PC-3 (cell line): ENCODE measurements around the gene LRRIQ4. TPM values are rescaled to one million over a fixed set of nuclear protein-coding genes. Genes with fewer than 3 reads are reported as not detected.
A peak's percentile ranks its signal among the peaks of the same experiment; 100 is the strongest.

ENCODE experiments used
- ATAC-seq: fragments of 200-7000 bp; cut with Tn5 transposase; 2 replicates; pipeline ENCODE4 v1.9.1; 2020; ENCODE audit warnings: mild to moderate bottlenecking, moderate library complexity
- BruUV-seq: library from RNA; stranded (reverse); fragments of 400-500 nt; replicated peaks from 2 replicates; lab custom pipeline; 2021; lab: Mats Ljungman, UMichigan
- CTCF ChIA-PET: fragments of 300-600 bp; sonication (Branson Sonifier 250); formaldehyde crosslinking; loops from one replicate; lab custom pipeline; 2022; ENCODE audit warnings: antibody characterized with exemption; lab: Charles Lee
- POLR2A ChIA-PET: fragments of 300-600 bp; sonication (Branson Sonifier 250); formaldehyde crosslinking; loops from one replicate; lab custom pipeline; 2022; ENCODE audit warnings: antibody characterized with exemption; ENCODE audit not compliant: unreplicated experiment; lab: Charles Lee
- DNase-seq: peaks from one replicate; pipeline ENCODE4 v3.0.0-alpha.2; 2015
- H2AFZ ChIP-seq: fragments of 300-600 bp; sonication (generic); 2 replicates; pipeline ENCODE4 v1.6.0; 2016; ENCODE audit warnings: antibody characterized with exemption, low read length
- H3F3A ChIP-seq: fragments of 300-600 bp; sonication (generic); one replicate; pipeline ENCODE4 v1.6.0; 2017; ENCODE audit warnings: antibody characterized with exemption, low read length, control low read depth, mild to moderate bottlenecking; ENCODE audit not compliant: unreplicated experiment
- H3K27ac ChIP-seq: fragments of 300-600 bp; sonication (generic); 2 replicates; pipeline ENCODE4 v1.5.1; 2016; ENCODE audit warnings: mild to moderate bottlenecking, low read length
- H3K27me3 ChIP-seq: fragments of 300-600 bp; sonication (generic); 2 replicates; pipeline ENCODE4 v1.6.1; 2016; ENCODE audit warnings: low read length, mixed read lengths
- H3K36me3 ChIP-seq: fragments of 300-600 bp; sonication (generic); 2 replicates; pipeline ENCODE4 v1.6.1; 2016; ENCODE audit warnings: low read depth, mixed run types, low read length, mixed read lengths
- H3K4me1 ChIP-seq: fragments of 300-600 bp; sonication (generic); 2 replicates; pipeline ENCODE4 v1.5.1; 2016; ENCODE audit warnings: low read length; ENCODE audit not compliant: insufficient read depth
- H3K4me2 ChIP-seq: fragments of 300-600 bp; sonication (generic); 2 replicates; pipeline ENCODE4 v1.6.0; 2016; ENCODE audit warnings: low read length
- H3K4me3 ChIP-seq: fragments of 300-600 bp; sonication (generic); 2 replicates; pipeline ENCODE4 v1.5.1; 2016; ENCODE audit warnings: mild to moderate bottlenecking, low read length, mixed read lengths
- H3K79me2 ChIP-seq: fragments of 300-600 bp; sonication (generic); 2 replicates; pipeline ENCODE4 v1.6.1; 2017; ENCODE audit warnings: low read length, mixed read lengths
- H3K9ac ChIP-seq: fragments of 300-600 bp; sonication (generic); 2 replicates; pipeline ENCODE4 v1.6.0; 2016; ENCODE audit warnings: mild to moderate bottlenecking, low read length
- H3K9me2 ChIP-seq: fragments of 300-600 bp; sonication (generic); replicated peaks from 2 replicates; pipeline ENCODE4 v1.6.1; 2016; ENCODE audit warnings: mixed run types, low read length, mixed read lengths
- H3K9me3 ChIP-seq: fragments of 300-600 bp; sonication (generic); 2 replicates; pipeline ENCODE4 v1.6.1; 2016; ENCODE audit warnings: low read length, mixed read lengths
- H4K20me1 ChIP-seq: fragments of 300-600 bp; sonication (generic); 2 replicates; pipeline ENCODE4 v1.6.1; 2016; ENCODE audit warnings: low read length, mixed read lengths
- EZH2 ChIP-seq: fragments of 300-600 bp; sonication (generic); IDR thresholded peaks from one replicate; pipeline ENCODE4 v1.6.1; 2017; ENCODE audit warnings: antibody characterized with exemption, mild to moderate bottlenecking, low read length; ENCODE audit not compliant: unreplicated experiment
- EZH2phosphoT487 ChIP-seq: fragments of 300-600 bp; sonication (generic); IDR thresholded peaks from 2 replicates; pipeline ENCODE4 v1.6.1; 2018; ENCODE audit warnings: mild to moderate bottlenecking, antibody characterized with exemption, low read length, borderline replicate concordance
- intact Hi-C: fragments of 100-400 bp; cut with micrococcal nuclease; formaldehyde crosslinking; loops from 2 replicates; pipeline ENCODE4 v1.9.0; 2023
- total RNA-seq: library from RNA; depleted of rRNA; stranded (reverse); fragments of >200 nt; gene quantifications from 2 replicates; pipeline ENCODE4 v1.2.3, GENCODE V29; 2014
- TF ChIP-seq, protein P1 (sequence below): fragments of 300-600 bp; sonication (generic); conservative IDR thresholded peaks from 2 replicates; pipeline ENCODE4 v1.5.1; 2017; ENCODE audit warnings: antibody characterized with exemption, low read depth, mild to moderate bottlenecking, low read length

LRRIQ4 gene
- total RNA-seq, 1 experiment from 2014 or later, result not detected

DNA sequence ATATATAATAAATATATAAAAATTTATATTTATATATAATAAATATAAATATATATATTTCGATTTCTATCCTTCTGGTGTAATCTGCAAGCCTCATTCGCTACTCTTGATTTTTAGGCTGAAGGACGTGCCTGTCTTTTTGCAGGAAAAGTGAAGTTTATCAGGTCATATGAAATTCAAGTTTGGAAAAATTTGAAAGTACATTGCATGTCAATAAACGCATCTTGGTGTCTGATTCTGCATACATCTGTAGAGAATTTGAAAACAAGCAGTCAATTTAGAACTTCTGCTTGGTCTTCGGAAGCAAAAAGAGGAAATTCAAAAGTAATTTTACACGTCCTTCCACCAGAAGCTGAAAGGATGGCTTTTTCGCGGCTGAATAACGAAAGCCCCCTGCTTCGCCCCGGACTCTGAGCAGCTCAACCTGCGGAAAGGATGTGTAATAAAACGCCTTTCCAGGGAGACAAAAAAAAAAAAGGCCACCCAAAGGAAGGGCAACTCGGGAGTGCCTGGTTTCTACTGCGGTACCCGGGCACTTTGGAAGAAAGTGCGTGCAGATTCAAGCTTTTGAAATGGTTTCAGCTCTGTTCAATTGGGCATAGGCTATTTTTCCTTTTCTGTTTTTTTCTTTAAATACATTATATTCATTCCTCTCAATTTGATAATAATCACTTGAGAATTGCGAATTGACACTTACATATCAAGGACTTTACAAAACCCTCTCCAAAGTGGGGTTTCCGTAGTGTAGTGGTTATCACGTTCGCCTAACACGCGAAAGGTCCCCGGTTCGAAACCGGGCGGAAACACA lies 41.0 kb upstream of the LRRIQ4 start:
- CTCF ChIA-PET, result no interaction called here

DNA sequence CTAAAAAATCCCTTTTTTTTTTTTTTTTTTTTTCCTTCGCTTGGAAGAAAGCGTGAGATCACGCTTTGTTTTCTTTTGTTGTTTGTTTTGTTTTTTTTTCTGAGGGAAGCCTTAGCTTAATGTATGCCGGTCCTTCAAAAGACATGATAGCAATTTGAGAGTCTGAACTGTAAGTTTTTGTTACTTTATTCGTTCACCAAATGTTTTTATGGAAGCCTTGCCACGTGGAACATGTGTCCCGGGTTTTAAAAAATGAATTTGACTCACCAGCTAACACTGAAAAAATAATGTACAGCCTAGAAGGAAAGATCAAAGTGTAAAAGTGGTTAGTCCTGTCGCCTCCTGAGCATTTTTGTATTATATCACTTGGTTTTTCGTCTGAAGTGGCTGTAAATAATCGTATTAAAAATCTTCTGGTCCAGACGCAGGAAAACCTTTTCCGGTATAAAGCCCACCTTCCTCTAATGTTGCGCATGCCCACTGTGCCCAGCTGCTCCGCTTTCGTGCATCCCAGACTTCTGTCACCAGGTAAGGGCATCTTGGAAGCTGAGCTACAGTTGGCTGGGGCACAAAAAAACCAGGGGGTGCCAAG lies 40.3 kb upstream of the LRRIQ4 start:
- Histone ChIP-seq H3K9me3 (no peaks in the 10 kb centered on the region), H2AFZ (peak overlapping the region; percentile 85), H3K4me3 (peak overlapping the region; percentile 96), H3K4me1 (peaks cover 16% of the 10 kb centered on the region), H3K4me2 (peak overlapping the region; percentile 94), H3F3A (no peaks in the 10 kb centered on the region), H3K9ac (peak overlapping the region; percentile 97), H3K27ac (peak overlapping the region; percentile 90), H3K36me3 (peaks cover 21% of the 10 kb centered on the region; the same call in 1 of the 2 replicates), H4K20me1 (no peaks in the 10 kb centered on the region), H3K9me2 (no peaks in the 10 kb centered on the region), H3K79me2 (peaks cover 32% of the 10 kb centered on the region), H3K27me3 (no peaks in the 10 kb centered on the region)
- BruUV-seq, result no TSS peak
- TF ChIP-seq, protein P1, sequence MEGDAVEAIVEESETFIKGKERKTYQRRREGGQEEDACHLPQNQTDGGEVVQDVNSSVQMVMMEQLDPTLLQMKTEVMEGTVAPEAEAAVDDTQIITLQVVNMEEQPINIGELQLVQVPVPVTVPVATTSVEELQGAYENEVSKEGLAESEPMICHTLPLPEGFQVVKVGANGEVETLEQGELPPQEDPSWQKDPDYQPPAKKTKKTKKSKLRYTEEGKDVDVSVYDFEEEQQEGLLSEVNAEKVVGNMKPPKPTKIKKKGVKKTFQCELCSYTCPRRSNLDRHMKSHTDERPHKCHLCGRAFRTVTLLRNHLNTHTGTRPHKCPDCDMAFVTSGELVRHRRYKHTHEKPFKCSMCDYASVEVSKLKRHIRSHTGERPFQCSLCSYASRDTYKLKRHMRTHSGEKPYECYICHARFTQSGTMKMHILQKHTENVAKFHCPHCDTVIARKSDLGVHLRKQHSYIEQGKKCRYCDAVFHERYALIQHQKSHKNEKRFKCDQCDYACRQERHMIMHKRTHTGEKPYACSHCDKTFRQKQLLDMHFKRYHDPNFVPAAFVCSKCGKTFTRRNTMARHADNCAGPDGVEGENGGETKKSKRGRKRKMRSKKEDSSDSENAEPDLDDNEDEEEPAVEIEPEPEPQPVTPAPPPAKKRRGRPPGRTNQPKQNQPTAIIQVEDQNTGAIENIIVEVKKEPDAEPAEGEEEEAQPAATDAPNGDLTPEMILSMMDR, result no peak
- TF ChIP-seq EZH2, result no peak
- TF ChIP-seq EZH2phosphoT487, result no peak
- POLR2A ChIA-PET, result interaction anchor here (0.6 kb wide), 1 partner anchor 235 kb away, joined by 7 read pairs; no protein-coding TSS in a partner anchor
- peak; percentile 80 for DNase-seq
- CTCF ChIA-PET, result no interaction called here
- intact Hi-C loops, result loop anchor here (5.0 kb wide), 3 partner anchors 40 to 1675 kb away; partner anchors contain the start of genes GOLIM4, GPR160, LRRC34 and LRRIQ4
- ATAC-seq, result peak; percentile 52

More for the DNA sequence above, 41.0 kb upstream of the LRRIQ4 start:
- Histone ChIP-seq H3K4me3 (peak overlapping the region; percentile 96), H3K4me1 (peaks cover 16% of the 10 kb centered on the region), H3K9me2 (no peaks in the 10 kb centered on the region), H3K9ac (peak overlapping the region; percentile 97), H3K27me3 (no peaks in the 10 kb centered on the region), H3K9me3 (no peaks in the 10 kb centered on the region), H3K4me2 (peak overlapping the region; percentile 94), H3F3A (no peaks in the 10 kb centered on the region), H4K20me1 (no peaks in the 10 kb centered on the region), H3K36me3 (peaks cover 16% of the 10 kb centered on the region; the same call in 1 of the 2 replicates), H2AFZ (peak overlapping the region; percentile 94), H3K79me2 (peaks cover 32% of the 10 kb centered on the region), H3K27ac (peak overlapping the region; percentile 90)
- TF ChIP-seq, protein P1, result no peak
- TF ChIP-seq EZH2phosphoT487, result no peak
- TF ChIP-seq EZH2, result no peak
- POLR2A ChIA-PET, result no interaction called here
- intact Hi-C loops, result loop anchor here (5.0 kb wide), 3 partner anchors 41 to 1674 kb away; partner anchors contain the start of genes GOLIM4, GPR160, LRRC34 and LRRIQ4
- DNase-seq (peak; percentile 91), ATAC-seq (no peak)
- no TSS peak for BruUV-seq
